ENCODE data around the gene TRAPPC2. TPM values are rescaled to one million over a fixed set of nuclear protein-coding genes. Genes with fewer than 3 reads are reported as not detected.

TRAPPC2 gene
- total RNA-seq, 1 experiment from 2014 or later: 11.4 TPM

DNA sequence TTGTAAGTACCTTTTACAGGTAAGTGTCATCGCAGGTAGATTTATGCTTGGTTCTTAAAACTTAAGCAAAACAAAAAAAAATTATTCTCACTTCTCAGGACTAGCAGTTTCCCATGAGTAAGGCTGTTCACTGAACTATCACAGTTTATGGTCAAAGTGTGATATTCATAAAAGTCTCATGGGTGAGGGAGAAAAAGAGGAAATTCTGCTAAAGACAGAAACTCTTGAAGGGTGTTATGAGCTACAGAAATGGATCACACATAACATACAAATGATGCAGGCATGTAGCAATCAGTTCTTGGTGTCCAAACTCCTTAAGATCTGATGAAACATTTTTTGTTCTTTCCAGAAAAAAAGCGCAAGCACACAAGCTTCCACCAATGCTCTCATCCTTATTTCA lies 37.0 kb downstream of the TRAPPC2 start:
- Histone ChIP-seq H3K27ac (ENCODE audit: low read length) (no peak overlapping the region), H3K27me3 (ENCODE audit: control insufficient read depth, insufficient read depth, low read length) (no peaks in the 10 kb centered on the region), H3K4me3 (ENCODE audit: low read depth in 2 of 2, low read length in 2 of 2) (no peak overlapping the region), H3K9me3 (ENCODE audit: control insufficient read depth, insufficient read depth, low read depth, low read length) (no peaks in the 10 kb centered on the region), H3K36me3 (ENCODE audit: control insufficient read depth, insufficient read depth, low read length) (no peaks in the 10 kb centered on the region), H3K4me1 (ENCODE audit: control insufficient read depth, insufficient read depth, low read length) (peaks cover 3% of the 10 kb centered on the region; the same call in 1 of the 2 replicates)
- in situ Hi-C loops (cut with HindIII; ENCODE audit: low pct_unique_long_range_greater_than_20kb, low sequenced_read_pairs): no loop called here
- no TSS peak for BruUV-seq (replicated peaks)
- POLR2A ChIA-PET: no interaction called here
- DNase-seq (ENCODE audit: low read depth, low spot score) (no peak), ATAC-seq (no peak)
- no peak for TF ChIP-seq SIN3A (IDR thresholded peaks at IDR 0.05; ENCODE audit: borderline replicate concordance, insufficient read depth, low read depth, low read length)
- TF ChIP-seq TCF7L2 (IDR thresholded peaks at IDR 0.05; ENCODE audit: low read depth, low read length): no peak
- TF ChIP-seq, protein P1, sequence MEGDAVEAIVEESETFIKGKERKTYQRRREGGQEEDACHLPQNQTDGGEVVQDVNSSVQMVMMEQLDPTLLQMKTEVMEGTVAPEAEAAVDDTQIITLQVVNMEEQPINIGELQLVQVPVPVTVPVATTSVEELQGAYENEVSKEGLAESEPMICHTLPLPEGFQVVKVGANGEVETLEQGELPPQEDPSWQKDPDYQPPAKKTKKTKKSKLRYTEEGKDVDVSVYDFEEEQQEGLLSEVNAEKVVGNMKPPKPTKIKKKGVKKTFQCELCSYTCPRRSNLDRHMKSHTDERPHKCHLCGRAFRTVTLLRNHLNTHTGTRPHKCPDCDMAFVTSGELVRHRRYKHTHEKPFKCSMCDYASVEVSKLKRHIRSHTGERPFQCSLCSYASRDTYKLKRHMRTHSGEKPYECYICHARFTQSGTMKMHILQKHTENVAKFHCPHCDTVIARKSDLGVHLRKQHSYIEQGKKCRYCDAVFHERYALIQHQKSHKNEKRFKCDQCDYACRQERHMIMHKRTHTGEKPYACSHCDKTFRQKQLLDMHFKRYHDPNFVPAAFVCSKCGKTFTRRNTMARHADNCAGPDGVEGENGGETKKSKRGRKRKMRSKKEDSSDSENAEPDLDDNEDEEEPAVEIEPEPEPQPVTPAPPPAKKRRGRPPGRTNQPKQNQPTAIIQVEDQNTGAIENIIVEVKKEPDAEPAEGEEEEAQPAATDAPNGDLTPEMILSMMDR (IDR thresholded peaks at IDR 0.05): no peak
- no peak for TF ChIP-seq REST (IDR thresholded peaks at IDR 0.05; ENCODE audit: insufficient read depth in 1 of 2, low read depth in 2 of 2, low read length in 1 of 2)
- no peak for TF ChIP-seq POLR2AphosphoS5 (IDR thresholded peaks at IDR 0.05; ENCODE audit: low read depth, low read length)
- CTCF ChIA-PET: no interaction called here
- intact Hi-C loops (cut with micrococcal nuclease; ENCODE audit: unreplicated experiment): no loop called here

DNA sequence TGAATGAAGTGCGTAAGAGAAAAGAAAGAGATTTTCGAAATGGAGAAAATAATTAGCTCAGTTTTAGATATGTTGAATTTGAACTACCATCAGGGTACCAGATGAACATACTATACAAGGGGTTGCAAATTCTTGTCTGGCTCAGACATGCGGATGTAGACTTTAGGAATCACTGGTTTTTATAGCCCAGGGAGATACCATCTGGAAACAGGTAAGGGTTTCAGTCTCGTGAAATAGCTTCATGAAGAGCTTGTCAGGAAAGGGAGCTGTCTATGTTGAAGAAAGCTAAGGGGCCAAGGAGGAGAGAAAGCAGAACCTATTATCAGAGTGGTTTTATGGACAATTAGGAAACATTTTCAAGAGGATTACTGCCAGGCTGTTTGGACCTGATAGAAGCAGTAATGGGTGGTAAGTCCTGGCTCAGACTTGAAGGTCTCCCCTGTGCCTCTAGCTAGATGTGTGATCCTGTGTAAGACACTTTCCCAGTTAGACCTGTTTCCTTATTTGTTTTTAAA lies 38.8 kb downstream of the TRAPPC2 start:
- ATAC-seq: no peak
- Histone ChIP-seq H3K36me3 (ENCODE audit: control insufficient read depth, insufficient read depth, low read length) (no peaks in the 10 kb centered on the region), H3K9me3 (ENCODE audit: control insufficient read depth, insufficient read depth, low read depth, low read length) (no peaks in the 10 kb centered on the region), H3K4me3 (ENCODE audit: low read depth in 2 of 2, low read length in 2 of 2) (no peak overlapping the region), H3K27ac (ENCODE audit: low read length) (no peak overlapping the region), H3K27me3 (ENCODE audit: control insufficient read depth, insufficient read depth, low read length) (no peaks in the 10 kb centered on the region), H3K4me1 (ENCODE audit: control insufficient read depth, insufficient read depth, low read length) (peaks cover 3% of the 10 kb centered on the region)
- ChIA-PET CTCF (no interaction called here), POLR2A (no interaction called here)
- intact Hi-C loops (cut with micrococcal nuclease; ENCODE audit: unreplicated experiment) (no loop called here), in situ Hi-C loops (cut with HindIII; ENCODE audit: low pct_unique_long_range_greater_than_20kb, low sequenced_read_pairs) (no loop called here)
- no peak for DNase-seq (ENCODE audit: low read depth, low spot score)
- no TSS peak for BruUV-seq (replicated peaks)
- TF ChIP-seq REST (IDR thresholded peaks at IDR 0.05; ENCODE audit: insufficient read depth in 1 of 2, low read depth in 2 of 2, low read length in 1 of 2): no peak
- no peak for TF ChIP-seq POLR2AphosphoS5 (IDR thresholded peaks at IDR 0.05; ENCODE audit: low read depth, low read length)
- no peak for TF ChIP-seq TCF7L2 (IDR thresholded peaks at IDR 0.05; ENCODE audit: low read depth, low read length)
- TF ChIP-seq, protein P1 (IDR thresholded peaks at IDR 0.05): no peak
- TF ChIP-seq SIN3A (IDR thresholded peaks at IDR 0.05; ENCODE audit: borderline replicate concordance, insufficient read depth, low read depth, low read length): no peak

All from Panc1 (cell line).